Stimulated activated CD8-positive, alpha-beta memory T cell treated with anti-CD3 and anti-CD28 coated beads, Interleukin-4, amount 100 ng/mL, for 24 hours (primary cell): ENCODE data around the gene MORN2.
A peak's percentile ranks its signal among the peaks of the same experiment; 100 is the strongest.
"Not testable (repeated sequence)": the region's sequence is repeated elsewhere in the genome, so short reads cannot be mapped to it uniquely, and the experiment has no call there.

Experiments
- DNase-seq: peaks from one replicate; pipeline ENCODE4 v3.0.0-alpha.2; 2020; ENCODE audit warnings: low read depth

MORN2 gene

GRCh38 chr2:38875576-38876367 lies at the start of gene MORN2, which contains the start of gene DHX57:
TSS of gene MORN2 (plus strand) at chr2:38875976.
TSS of gene DHX57 (minus strand) at chr2:38875934. CDS start at chr2:38868405, 7,529 bp downstream.
- DNase-seq, result peak; percentile 65

GRCh38 chr2:38827539-38828145 lies 48.1 kb upstream of the MORN2 start:
- DNase-seq, result not testable (repeated sequence)

- DNase-seq, result no peak
These were observed 47.3 kb upstream of the MORN2 start for GRCh38 chr2:38828460-38828859.

GRCh38 chr2:38829971-38830370 lies 45.8 kb upstream of the MORN2 start:
- no peak for DNase-seq

DNA sequence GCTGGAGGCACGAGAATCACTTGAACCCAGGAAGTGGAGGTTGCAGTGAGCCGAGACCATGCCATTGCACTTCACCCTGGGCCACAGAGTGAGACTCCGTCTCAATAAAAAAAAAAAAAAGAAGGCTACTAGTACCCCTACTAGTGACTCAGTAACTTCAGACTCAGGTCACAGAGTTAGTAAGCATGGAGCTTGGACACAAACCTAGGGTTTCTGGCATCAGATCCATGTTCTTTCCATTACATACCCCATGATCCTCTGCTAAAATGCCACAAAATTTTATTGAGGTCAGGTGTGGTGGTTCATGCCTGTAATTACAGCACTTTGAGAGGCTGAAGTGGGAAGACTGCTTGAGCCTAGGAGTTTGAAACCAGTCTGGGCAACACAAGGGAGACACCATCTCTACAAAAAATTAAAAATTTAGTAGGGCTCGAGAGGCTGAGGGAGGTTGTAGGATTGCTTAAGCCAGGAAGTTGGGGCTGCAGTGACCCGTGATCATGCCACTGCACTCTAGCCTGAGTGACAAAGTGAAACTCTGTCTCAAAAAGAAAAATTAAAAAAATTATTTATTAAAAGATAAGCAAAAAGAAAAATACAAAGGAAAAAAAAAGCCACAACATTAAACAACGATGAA lies 45.1 kb upstream of the MORN2 start:
- DNase-seq, result no peak

- no peak for DNase-seq
These were observed 40.7 kb upstream of the MORN2 start for GRCh38 chr2:38835015-38835601.

- no peak for DNase-seq
These were observed 39.8 kb upstream of the MORN2 start for GRCh38 chr2:38835990-38836389.

DNA sequence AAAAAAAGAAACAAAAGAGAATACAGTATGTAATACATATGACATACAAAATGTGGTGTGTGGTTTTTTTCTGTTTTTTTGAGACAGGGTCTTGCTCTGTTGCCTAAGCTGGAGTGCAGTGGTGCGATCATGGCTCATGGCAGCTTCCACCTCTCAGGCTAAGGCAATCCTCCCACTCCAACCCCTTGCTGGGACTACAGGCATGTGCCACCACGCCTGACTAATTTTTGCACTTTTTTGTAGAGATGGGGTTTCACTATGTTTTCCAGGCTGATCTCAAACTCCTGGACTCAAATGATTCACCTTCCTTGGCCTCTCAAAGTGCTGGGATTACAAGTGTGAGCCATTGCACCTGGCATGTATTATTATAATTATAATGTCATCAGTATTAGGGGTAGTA lies 39.0 kb upstream of the MORN2 start:
- DNase-seq, result no peak

DNA sequence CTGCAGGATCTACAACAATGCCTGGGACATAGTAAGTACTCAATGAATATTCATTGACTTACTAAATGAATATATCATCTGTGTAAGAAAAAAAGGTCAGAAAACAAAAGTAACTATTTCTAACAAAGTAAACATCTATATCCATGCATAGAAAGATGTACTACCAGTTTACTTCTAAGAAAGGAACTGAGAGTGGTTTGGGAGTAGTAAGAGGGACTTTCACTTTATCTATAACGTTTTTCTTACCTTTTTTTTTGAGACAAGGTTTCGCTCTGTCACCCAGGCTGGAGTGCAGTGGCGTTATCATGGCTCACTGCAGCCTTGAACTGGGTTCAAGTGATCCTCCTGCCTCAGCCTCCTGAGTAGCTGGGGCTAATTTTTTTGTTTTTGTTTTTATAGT lies 25.7 kb upstream of the MORN2 start:
- DNase-seq, result no peak

GRCh38 chr2:38856165-38856564 lies 19.6 kb upstream of the MORN2 start:
- no peak for DNase-seq

DNA sequence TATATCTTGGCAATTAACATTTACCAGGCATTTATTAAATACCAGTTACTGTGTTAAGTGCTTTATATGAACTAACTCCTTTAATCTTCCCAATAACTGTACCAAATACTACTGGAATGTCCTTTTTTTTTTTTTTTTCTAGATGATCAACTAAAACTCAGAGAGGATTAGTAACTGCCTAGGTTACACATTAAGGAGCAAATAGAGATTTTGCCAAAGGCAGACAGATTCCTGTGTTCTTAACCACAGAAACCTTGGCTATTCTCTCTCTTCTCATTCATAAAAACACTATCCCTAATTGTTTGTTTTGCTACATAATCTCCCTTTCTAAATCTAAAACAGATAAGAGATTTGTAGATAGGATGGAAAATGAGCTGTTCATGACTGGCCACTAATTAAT lies 13.3 kb upstream of the MORN2 start:
- DNase-seq, result no peak

DNA sequence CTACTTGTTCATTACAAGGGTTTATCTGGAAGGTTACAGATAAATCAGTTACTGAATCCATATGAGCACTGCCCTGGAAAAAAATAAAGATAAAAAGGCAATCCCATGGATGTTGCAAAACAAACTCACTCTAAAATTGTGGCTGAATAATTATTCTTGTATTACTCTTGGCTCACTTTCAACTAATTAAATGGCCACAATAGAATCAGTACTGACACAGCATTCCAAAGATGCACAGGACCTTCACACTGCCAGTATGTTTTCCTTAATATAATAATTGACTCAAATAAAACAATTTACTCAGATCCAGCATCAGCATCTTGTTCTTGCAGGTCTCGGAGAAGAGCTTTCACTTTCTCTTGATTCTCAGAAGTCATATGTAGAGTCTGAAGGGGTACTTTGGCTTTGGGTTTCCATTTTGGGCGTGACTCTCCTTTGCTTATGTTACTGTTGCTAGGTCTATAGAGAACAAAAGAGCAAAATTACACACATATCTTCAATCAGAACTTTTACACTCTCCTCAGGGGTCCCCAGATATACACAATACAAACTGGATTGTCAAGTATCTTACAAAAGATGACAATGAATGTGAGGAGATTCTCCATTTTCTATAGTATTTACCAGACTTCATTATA lies 12.6 kb upstream of the MORN2 start:
- no peak for DNase-seq

- no peak for DNase-seq
These were observed 8.9 kb upstream of the MORN2 start for GRCh38 chr2:38866773-38867443.

- no peak for DNase-seq
These were observed 4.3 kb upstream of the MORN2 start for GRCh38 chr2:38871432-38871831.

DNA sequence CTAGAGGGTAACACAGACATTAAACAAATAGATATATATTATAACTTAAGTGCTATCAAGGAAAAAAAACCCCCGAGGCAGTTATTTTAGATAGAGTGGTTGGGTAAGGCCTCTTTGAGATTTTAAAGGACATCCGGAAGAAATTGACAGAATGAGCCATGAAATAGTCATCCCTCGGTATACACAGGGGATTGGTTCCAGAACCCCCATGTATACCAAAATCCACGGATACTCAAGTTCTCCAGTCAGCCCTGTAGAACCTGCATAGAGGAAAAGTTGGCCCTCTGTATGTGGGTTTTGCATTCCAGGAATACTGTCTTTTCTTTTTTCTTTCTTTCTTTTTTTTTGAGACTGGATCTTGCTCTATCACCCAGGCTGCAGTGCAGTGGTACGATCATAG lies 2.0 kb upstream of the MORN2 start:
- DNase-seq, result no peak

GRCh38 chr2:38875227-38875575 lies 575 bp upstream of the MORN2 start:
- no peak for DNase-seq

DNA sequence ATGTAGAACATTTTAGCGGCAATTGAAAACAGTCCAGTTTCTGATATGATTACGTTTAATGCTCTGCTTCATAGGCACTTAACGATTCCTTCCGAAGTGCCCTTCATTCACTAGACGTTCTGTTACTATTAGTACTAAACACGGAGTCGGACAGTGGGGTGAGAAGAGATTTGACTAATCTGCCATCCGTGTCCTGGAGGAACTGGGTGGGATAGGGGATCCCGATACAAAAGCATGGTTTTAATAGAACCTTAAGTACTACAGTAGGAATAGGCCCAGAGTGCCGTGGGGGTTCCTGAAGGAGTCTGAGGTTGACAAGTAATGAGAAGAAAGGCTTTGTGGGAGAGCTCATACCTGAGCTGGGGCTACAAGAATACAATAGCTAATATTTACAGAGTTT lies 631 bp downstream of the MORN2 start:
- DNase-seq, result no peak

DNA sequence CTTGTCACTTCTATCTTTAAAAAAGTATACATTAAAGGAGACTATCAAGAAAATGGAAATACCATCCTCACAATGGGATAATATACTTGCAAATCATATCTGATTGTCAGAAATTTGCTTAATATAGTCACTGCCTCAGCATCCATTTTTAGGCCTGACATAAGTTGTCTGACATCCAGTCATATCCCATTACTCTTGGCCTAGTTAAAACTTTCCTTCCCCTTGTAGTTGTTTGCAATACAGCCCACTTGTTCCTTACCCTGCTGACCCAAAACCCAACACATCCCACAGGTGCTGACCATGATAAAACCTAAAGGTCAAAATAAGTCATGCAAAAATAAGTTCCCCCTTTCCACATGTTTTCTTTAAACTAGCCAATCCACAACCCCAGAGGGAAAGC lies 10.3 kb downstream of the MORN2 start:
- no peak for DNase-seq

- DNase-seq, result no peak
These were observed 11.6 kb downstream of the MORN2 start for GRCh38 chr2:38887347-38887746.

DNA sequence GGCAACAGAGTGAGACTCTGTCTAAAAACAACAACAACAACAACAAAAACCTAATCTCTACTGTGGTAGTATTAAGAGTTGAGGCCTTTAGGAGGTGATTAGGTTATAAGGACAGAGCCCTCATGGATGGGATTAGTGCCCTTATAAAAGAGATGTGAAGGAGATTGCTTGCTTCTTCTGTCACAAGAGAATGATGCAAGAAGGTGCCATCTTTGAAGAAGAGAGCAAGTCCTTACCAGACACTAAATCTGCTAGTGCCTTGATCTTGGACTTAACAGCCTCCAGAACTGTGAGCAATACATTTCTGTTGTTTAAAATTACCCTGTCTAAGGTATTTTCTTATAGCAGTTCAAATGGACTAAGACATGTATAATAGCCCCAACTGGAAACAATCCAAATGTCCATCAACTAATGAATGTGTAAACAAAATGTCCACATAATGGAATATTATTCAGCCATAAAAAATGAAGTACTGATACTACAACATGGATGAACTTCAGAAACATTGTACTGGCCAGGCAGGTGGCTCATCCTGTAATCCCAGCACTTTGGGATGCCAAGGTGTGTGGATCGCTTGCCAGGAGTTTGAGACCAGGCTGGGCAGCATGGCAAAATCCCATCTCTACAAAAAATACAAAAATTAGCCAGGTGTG lies 12.3 kb downstream of the MORN2 start:
- DNase-seq, result no peak

- no peak for DNase-seq
These were observed 13.3 kb downstream of the MORN2 start for GRCh38 chr2:38889045-38889444.
